ENCODE results near the gene PJVK.

Gene PJVK

GRCh38 chr2:178473373-178473772 lies 22.2 kb downstream of the PJVK start:
- Histone ChIP-seq H3K36me3 (peaks cover 4 to 13% (median 12%) of the 10 kb centered on the region in 3 donors), H3K27me3 (no peaks in the 10 kb centered on the region), H3K4me1 (peaks cover 0 to 19% (median 8%) of the 10 kb centered on the region in 4 donors), H3K4me3 (no peak overlapping the region), H3K9me3 (no peaks in the 10 kb centered on the region), H3K27ac (no peak overlapping the region)
- intact Hi-C loops (cut with DNase I; ENCODE audit: low total_unique reads): no loop called here
- no peak for TF ChIP-seq CTCF (IDR thresholded peaks at IDR 0.05)
- no peak for DNase-seq

DNA sequence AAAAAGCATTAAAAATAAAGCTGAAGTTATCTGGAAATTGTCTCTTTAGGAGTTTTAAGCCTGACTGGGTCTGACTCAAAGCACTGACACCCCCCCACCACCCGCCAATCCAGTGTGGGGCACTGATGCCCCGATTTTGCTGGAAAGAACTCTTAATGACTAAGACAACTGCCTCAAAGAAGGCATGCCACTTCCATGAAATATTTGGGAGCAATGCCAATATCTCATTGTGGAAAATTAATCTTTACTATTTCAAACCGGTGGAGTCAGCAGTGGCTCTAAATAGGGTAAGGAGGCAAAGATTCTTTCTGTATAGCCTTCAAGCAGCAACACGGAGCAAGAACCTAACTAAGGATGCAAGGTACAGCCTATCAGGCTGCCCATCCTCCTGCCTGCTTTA lies 22.8 kb downstream of the PJVK start:
- no peak for DNase-seq
- peaks cover 0 to 20% (median 8%) of the 10 kb centered on the region in 4 donors for H3K4me1 ChIP-seq
- H3K4me3 ChIP-seq: no peak overlapping the region
- intact Hi-C loops (cut with DNase I; ENCODE audit: low total_unique reads): no loop called here
- H3K9me3 ChIP-seq: no peaks in the 10 kb centered on the region
- TF ChIP-seq CTCF (IDR thresholded peaks at IDR 0.05): no peak
- peaks cover 2 to 8% (median 6%) of the 10 kb centered on the region in 3 donors for H3K36me3 ChIP-seq
- H3K27ac ChIP-seq: no peak overlapping the region
- no peaks in the 10 kb centered on the region for H3K27me3 ChIP-seq

- no peaks in the 10 kb centered on the region for H3K9me3 ChIP-seq
- intact Hi-C loops (cut with DNase I; ENCODE audit: low total_unique reads): no loop called here
- no peak overlapping the region for H3K27ac ChIP-seq
- no peak overlapping the region for H3K4me3 ChIP-seq
- no peak for DNase-seq
- H3K36me3 ChIP-seq: peaks cover 0 to 1% (median under 1%) of the 10 kb centered on the region in 3 donors
- no peaks in the 10 kb centered on the region for H3K27me3 ChIP-seq
- H3K4me1 ChIP-seq: peaks cover 0 to 26% (median 8%) of the 10 kb centered on the region in 4 donors
- TF ChIP-seq CTCF (IDR thresholded peaks at IDR 0.05): no peak
Measured at GRCh38 chr2:178474560-178474959, 23.4 kb downstream of the PJVK start.

DNA sequence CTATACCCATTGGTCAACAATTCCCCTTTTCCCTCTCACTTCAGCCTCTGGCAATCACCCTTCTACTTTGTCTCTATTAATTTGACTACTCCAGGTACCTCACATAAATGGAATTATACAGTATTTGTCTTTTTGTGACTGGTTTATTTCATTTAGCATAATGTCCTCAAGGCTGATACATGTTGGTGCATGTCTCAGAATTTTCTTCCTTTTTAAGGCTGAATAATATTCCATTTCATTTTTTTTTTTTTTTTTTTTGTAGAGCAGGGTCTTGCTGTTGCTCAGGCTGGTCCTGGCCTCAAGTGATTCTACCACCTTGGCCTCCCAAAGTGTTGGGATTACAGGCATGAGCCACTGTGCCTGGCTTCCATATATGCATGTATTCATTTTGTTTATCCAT lies 25.3 kb downstream of the PJVK start:
- H3K9me3 ChIP-seq: no peaks in the 10 kb centered on the region
- no peak overlapping the region for H3K4me3 ChIP-seq
- no peak for TF ChIP-seq CTCF (IDR thresholded peaks at IDR 0.05)
- no peak for DNase-seq
- intact Hi-C loops (cut with DNase I; ENCODE audit: low total_unique reads): no loop called here
- peaks cover 0 to 32% (median 13%) of the 10 kb centered on the region in 4 donors for H3K4me1 ChIP-seq
- H3K36me3 ChIP-seq: no peaks in the 10 kb centered on the region
- no peaks in the 10 kb centered on the region for H3K27me3 ChIP-seq
- H3K27ac ChIP-seq: no peak overlapping the region

DNA sequence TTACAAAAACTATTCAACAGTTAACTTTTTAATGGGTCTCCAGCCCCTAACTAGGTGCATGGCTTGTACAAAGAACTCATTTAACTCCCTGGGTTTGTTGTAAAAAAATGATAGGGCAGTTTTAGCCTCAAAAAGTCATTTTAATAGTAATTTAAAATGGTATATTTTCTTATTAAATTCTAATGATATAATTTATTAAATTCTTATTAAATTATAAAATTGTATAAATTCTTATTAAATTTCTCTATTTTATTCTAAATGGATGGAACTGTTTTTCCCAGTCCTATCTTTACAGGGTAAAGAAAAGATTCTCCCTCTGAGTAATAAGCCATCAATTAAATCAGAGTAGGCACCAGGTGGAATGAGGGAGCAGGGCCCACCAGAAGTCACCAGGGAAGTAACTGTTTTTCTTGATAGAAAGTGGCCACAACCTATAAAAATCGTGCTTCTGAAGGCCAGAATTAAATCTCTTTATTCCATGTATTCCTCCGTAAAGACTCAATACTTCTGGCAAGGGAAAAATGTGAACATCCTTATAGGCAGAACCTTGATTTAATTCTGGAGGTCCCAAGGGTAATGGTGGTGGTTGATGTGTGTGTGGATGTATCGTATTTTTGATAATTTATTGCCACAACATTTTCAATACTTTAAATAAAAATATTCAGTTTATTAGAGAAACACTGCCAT lies 26.4 kb downstream of the PJVK start:
- peak overlapping the region; percentile 90 to 91 for H3K27ac ChIP-seq
- no peak for DNase-seq
- intact Hi-C loops (cut with DNase I; ENCODE audit: low total_unique reads): no loop called here
- H3K4me3 ChIP-seq: peak overlapping the region; percentile 89 to 92
- TF ChIP-seq CTCF (IDR thresholded peaks at IDR 0.05): no peak
- H3K27me3 ChIP-seq: no peaks in the 10 kb centered on the region
- H3K4me1 ChIP-seq: peaks cover 0 to 44% (median 23%) of the 10 kb centered on the region in 4 donors
- H3K36me3 ChIP-seq: no peaks in the 10 kb centered on the region
- H3K9me3 ChIP-seq: no peaks in the 10 kb centered on the region
